Nephron progenitor cell (in vitro differentiated cells): ENCODE data around the gene IFNAR2.

Source experiments
- DNase-seq: peaks from one replicate; pipeline ENCODE4 v3.0.0; 2021
- H3K27ac Mint-ChIP-seq: 2 replicates; pipeline ENCODE4 v1.8.0; 2021; ENCODE audit warnings: mild to moderate bottlenecking, moderate library complexity, mixed read lengths
- H3K27me3 Mint-ChIP-seq: 2 replicates; pipeline ENCODE4 v1.8.0; 2021; ENCODE audit warnings: mild to moderate bottlenecking, low read depth, mixed read lengths; ENCODE audit not compliant: poor library complexity
- H3K36me3 Mint-ChIP-seq: 2 replicates; pipeline ENCODE4 v1.8.0; 2021; ENCODE audit warnings: low read depth, mixed read lengths
- H3K4me1 Mint-ChIP-seq: 2 replicates; pipeline ENCODE4 v1.8.0; 2021; ENCODE audit warnings: mixed read lengths
- H3K4me3 Mint-ChIP-seq: 2 replicates; pipeline ENCODE4 v1.8.0; 2021; ENCODE audit warnings: mild to moderate bottlenecking, moderate library complexity, mixed read lengths
- H3K9me3 Mint-ChIP-seq: 2 replicates; pipeline ENCODE4 v1.8.0; 2021; ENCODE audit warnings: mild to moderate bottlenecking, moderate library complexity, mixed read lengths
- CTCF ChIP-seq: fragments of 200-600 bp; sonication (generic); IDR thresholded peaks from 2 replicates; pipeline ENCODE4 v1.5.0; 2021; ENCODE audit warnings: antibody characterized with exemption

IFNAR2 gene

DNA sequence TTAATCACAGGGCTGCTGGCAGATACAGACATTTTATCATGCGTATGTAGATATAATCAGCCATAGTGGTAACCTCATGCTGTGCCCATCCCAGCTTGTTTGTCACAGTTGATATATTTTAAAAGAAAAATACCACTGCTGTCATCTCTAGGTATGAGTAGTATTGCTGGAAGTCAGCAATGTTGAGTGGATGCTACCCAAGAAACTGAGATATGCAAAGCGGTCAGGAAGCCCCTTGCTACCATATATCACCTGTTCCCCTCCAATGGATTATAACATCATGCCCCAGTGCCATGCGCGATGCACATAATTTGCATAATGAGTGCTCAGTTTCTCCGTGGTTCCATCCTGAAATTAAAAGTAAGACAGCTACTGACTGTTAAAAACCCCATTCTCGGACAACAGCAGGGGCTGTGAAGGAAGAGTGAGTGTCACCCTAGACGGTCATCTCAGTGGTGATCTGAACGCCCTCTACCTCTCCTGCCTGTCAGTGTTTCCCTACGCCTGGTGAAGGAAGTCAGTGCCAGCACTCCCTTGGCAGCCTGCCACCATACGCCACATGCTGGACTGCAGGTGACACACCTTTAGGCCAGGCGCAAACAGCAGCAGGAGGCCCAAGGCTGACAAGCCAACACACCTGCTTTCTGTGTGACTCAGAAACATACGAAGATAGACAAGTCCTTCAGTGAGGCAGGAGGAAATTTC lies 39.2 kb downstream of the IFNAR2 start:
- Mint-ChIP-seq H3K9me3 (peaks cover 4% of the 10 kb centered on the region), H3K27ac (no peak overlapping the region), H3K4me1 (peaks cover 43% of the 10 kb centered on the region), H3K36me3 (peaks cover 29% of the 10 kb centered on the region), H3K27me3 (peaks cover 13% of the 10 kb centered on the region), H3K4me3 (no peak overlapping the region)
- DNase-seq: no peak
- TF ChIP-seq CTCF: no peak

- Mint-ChIP-seq H3K9me3 (peaks cover 4% of the 10 kb centered on the region), H3K4me1 (peaks cover 26% of the 10 kb centered on the region), H3K27me3 (peaks cover 5% of the 10 kb centered on the region), H3K27ac (no peak overlapping the region), H3K4me3 (no peak overlapping the region), H3K36me3 (peaks cover 36% of the 10 kb centered on the region)
- no peak for DNase-seq
- no peak for TF ChIP-seq CTCF
Observed at GRCh38 chr21:33270986-33271385, 41.2 kb downstream of the IFNAR2 start.

DNA sequence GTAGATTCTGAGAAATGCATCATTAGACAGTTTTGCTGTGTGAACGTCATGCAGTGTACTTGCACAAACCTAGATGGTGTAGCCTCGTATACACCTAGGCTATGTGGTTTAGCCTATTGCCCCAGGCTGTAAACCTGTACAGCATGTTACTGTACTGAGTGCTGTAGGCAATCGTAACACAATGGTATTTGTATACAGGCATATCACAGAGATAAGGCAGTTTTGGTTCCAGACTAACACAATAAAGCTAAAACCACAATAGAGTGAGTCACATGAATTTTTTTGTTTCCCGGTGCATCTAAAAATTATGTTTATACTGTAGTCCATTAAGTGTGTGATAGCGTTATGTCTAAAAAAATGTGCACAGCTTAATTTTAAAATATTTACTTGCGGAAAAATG lies 43.3 kb downstream of the IFNAR2 start:
- DNase-seq: no peak
- H3K27me3 Mint-ChIP-seq: peaks cover 3% of the 10 kb centered on the region
- TF ChIP-seq CTCF: no peak
- H3K27ac Mint-ChIP-seq: no peak overlapping the region
- peaks cover 46% of the 10 kb centered on the region for H3K36me3 Mint-ChIP-seq
- H3K4me3 Mint-ChIP-seq: no peak overlapping the region
- peaks cover 7% of the 10 kb centered on the region for H3K9me3 Mint-ChIP-seq
- H3K4me1 Mint-ChIP-seq: peaks cover 12% of the 10 kb centered on the region

DNA sequence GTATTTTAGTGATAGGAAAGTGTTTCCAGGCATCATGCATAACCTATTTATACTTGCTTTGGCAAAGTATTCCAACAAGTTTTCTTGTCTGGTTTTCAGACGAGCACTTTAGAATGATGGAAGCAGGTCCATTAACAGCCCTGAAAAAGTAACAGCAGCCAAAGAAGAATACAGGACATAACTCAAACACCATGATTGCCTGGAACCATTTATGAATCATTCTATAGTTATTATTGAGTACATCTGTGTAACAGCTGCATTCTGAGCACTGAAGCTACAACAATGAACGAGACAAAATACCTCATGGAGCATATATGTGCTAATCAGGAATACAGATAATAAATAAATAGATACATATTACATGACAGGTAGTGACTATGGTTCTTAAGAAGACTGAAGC lies 49.0 kb downstream of the IFNAR2 start:
- Mint-ChIP-seq H3K27me3 (peaks cover 4% of the 10 kb centered on the region), H3K36me3 (peaks cover 55% of the 10 kb centered on the region), H3K9me3 (peaks cover 18% of the 10 kb centered on the region), H3K27ac (no peak overlapping the region), H3K4me1 (no peaks in the 10 kb centered on the region), H3K4me3 (no peak overlapping the region)
- TF ChIP-seq CTCF: no peak
- DNase-seq: no peak

DNA sequence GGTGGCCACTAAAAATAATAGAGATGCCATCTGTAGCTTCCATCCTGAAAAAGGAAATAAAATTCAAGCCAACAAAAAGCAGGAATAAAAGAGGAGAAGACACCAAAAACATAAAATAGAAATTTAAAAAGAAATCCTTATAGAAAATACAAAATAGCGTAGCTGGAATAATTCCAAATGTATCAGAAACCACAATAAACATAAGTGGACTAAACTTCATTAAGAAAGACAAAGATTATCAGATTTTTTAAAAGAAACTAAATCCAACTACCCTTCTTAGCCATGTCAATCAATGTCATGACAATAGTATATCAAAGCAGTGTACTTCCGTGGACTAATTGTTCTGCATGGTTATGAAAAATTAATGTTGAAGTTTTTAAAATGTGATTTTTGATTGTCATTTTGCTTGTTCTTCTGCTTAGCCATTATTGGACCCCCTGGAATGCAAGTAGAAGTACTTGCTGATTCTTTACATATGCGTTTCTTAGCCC lies 49.6 kb downstream of the IFNAR2 start:
- Mint-ChIP-seq H3K4me1 (peaks cover 2% of the 10 kb centered on the region), H3K27me3 (peaks cover 4% of the 10 kb centered on the region), H3K4me3 (no peak overlapping the region), H3K9me3 (peaks cover 16% of the 10 kb centered on the region), H3K27ac (no peak overlapping the region), H3K36me3 (peaks cover 56% of the 10 kb centered on the region)
- no peak for TF ChIP-seq CTCF
- no peak for DNase-seq
